Endothelial cell of umbilical vein (primary cell): ENCODE results near the gene GTF2E1.
"Not testable (repeated sequence)": the region's sequence is repeated elsewhere in the genome, so short reads cannot be mapped to it uniquely, and the experiment has no call there.

Experiments
- EZH2 ChIP-seq: IDR thresholded peaks from 2 replicates; pipeline ENCODE4 v1.6.1; 2012; ENCODE audit warnings: borderline replicate concordance, low read depth, mild to moderate bottlenecking, moderate library complexity, low read length, inconsistent platforms; ENCODE audit not compliant: severe bottlenecking
- JUN ChIP-seq: IDR thresholded peaks from 2 replicates; pipeline ENCODE4 v1.6.1; 2011; ENCODE audit warnings: borderline replicate concordance, low read depth; ENCODE audit not compliant: insufficient read length, insufficient read depth

GRCh38 chr3:120738006-120738405 lies 4.5 kb upstream of the GTF2E1 start:
- TF ChIP-seq EZH2, JUN: not testable (repeated sequence)
